ENCODE results near the gene PKD2L1. TPM values are rescaled to one million over a fixed set of nuclear protein-coding genes. Genes with fewer than 3 reads are reported as not detected.

PKD2L1 gene
- total and polyA plus RNA-seq, 9 of the 15 experiments (the other 6 are each of a cell fraction or from before 2014, with no cell fraction given): not detected

DNA sequence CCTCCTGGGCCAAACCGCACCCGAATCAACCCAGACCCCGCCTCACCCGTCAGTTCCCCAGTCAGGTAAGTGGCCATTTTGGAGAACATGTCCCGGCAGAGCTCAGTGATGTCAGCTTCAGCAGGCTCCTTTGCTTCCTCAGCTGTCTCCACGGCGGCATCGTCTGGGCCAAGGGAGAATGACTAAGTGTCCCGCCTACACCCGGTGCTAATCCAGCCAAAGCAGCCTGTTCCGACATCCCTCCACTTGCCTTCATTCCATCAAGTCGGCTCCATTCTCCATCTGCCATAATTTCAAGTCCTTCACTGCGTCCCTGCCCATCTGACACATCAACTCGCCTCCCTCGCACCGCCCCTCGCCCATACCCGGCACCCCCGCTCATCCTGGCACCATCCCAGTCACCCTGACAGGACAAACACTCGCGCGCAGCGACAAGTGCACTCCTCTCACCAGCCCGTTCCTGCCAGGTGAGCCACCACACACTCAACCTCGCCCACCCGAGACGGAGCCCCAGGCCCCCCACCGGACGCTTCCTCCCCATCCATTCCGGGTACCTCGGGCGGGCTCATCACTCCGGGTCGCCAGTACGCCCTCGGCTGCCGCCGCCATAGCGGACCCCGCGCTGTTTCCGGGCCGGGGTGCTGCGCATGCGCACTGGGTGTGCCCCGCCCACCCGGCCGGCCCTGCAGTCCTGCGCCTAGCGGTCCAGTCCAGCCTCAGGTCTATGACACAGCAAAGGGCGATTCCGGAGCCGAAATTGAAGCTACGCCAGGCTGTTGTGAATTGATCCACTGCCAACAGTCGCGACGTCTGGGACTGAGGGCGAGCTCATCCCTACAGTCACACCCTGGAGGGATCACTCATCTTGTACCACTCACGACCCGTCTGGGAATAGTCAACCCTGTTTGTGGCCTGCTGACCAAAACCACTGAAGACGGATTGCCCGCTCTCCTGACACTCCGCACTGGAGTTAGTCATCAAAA is 43.7 kb downstream of the PKD2L1 start, which contains the start of gene BLOC1S2 (continued):
- TF ChIP-seq, protein P1, sequence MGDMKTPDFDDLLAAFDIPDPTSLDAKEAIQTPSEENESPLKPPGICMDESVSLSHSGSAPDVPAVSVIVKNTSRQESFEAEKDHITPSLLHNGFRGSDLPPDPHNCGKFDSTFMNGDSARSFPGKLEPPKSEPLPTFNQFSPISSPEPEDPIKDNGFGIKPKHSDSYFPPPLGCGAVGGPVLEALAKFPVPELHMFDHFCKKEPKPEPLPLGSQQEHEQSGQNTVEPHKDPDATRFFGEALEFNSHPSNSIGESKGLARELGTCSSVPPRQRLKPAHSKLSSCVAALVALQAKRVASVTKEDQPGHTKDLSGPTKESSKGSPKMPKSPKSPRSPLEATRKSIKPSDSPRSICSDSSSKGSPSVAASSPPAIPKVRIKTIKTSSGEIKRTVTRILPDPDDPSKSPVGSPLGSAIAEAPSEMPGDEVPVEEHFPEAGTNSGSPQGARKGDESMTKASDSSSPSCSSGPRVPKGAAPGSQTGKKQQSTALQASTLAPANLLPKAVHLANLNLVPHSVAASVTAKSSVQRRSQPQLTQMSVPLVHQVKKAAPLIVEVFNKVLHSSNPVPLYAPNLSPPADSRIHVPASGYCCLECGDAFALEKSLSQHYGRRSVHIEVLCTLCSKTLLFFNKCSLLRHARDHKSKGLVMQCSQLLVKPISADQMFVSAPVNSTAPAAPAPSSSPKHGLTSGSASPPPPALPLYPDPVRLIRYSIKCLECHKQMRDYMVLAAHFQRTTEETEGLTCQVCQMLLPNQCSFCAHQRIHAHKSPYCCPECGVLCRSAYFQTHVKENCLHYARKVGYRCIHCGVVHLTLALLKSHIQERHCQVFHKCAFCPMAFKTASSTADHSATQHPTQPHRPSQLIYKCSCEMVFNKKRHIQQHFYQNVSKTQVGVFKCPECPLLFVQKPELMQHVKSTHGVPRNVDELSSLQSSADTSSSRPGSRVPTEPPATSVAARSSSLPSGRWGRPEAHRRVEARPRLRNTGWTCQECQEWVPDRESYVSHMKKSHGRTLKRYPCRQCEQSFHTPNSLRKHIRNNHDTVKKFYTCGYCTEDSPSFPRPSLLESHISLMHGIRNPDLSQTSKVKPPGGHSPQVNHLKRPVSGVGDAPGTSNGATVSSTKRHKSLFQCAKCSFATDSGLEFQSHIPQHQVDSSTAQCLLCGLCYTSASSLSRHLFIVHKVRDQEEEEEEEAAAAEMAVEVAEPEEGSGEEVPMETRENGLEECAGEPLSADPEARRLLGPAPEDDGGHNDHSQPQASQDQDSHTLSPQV (IDR thresholded peaks at IDR 0.05): peak; percentile 88
- no peak for TF ChIP-seq MECOM (CRISPR knock-in tag; IDR thresholded peaks at IDR 0.05)
- no peak for TF ChIP-seq ZNF253 (CRISPR knock-in tag; conservative IDR thresholded peaks at IDR 0.05)
- TF ChIP-seq, protein P2, sequence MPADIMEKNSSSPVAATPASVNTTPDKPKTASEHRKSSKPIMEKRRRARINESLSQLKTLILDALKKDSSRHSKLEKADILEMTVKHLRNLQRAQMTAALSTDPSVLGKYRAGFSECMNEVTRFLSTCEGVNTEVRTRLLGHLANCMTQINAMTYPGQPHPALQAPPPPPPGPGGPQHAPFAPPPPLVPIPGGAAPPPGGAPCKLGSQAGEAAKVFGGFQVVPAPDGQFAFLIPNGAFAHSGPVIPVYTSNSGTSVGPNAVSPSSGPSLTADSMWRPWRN (IDR thresholded peaks at IDR 0.05; ENCODE audit: low read depth): no peak
- peak; percentile 96 for TF ChIP-seq PHF8 (IDR thresholded peaks at IDR 0.05; ENCODE audit: borderline replicate concordance, low read length)
- TF ChIP-seq, protein P3, sequence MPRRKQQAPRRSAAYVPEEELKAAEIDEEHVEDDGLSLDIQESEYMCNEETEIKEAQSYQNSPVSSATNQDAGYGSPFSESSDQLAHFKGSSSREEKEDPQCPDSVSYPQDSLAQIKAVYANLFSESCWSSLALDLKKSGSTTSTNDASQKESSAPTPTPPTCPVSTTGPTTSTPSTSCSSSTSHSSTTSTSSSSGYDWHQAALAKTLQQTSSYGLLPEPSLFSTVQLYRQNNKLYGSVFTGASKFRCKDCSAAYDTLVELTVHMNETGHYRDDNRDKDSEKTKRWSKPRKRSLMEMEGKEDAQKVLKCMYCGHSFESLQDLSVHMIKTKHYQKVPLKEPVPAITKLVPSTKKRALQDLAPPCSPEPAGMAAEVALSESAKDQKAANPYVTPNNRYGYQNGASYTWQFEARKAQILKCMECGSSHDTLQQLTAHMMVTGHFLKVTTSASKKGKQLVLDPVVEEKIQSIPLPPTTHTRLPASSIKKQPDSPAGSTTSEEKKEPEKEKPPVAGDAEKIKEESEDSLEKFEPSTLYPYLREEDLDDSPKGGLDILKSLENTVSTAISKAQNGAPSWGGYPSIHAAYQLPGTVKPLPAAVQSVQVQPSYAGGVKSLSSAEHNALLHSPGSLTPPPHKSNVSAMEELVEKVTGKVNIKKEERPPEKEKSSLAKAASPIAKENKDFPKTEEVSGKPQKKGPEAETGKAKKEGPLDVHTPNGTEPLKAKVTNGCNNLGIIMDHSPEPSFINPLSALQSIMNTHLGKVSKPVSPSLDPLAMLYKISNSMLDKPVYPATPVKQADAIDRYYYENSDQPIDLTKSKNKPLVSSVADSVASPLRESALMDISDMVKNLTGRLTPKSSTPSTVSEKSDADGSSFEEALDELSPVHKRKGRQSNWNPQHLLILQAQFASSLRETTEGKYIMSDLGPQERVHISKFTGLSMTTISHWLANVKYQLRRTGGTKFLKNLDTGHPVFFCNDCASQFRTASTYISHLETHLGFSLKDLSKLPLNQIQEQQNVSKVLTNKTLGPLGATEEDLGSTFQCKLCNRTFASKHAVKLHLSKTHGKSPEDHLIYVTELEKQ (CRISPR knock-in tag; IDR thresholded peaks at IDR 0.05): no peak
- TF ChIP-seq ZC3H11A (IDR thresholded peaks at IDR 0.05; ENCODE audit: low read depth, low read length): no peak
- TF ChIP-seq ELF1 (tag; IDR thresholded peaks at IDR 0.05): peak; percentile 74
- TF ChIP-seq, protein P4, sequence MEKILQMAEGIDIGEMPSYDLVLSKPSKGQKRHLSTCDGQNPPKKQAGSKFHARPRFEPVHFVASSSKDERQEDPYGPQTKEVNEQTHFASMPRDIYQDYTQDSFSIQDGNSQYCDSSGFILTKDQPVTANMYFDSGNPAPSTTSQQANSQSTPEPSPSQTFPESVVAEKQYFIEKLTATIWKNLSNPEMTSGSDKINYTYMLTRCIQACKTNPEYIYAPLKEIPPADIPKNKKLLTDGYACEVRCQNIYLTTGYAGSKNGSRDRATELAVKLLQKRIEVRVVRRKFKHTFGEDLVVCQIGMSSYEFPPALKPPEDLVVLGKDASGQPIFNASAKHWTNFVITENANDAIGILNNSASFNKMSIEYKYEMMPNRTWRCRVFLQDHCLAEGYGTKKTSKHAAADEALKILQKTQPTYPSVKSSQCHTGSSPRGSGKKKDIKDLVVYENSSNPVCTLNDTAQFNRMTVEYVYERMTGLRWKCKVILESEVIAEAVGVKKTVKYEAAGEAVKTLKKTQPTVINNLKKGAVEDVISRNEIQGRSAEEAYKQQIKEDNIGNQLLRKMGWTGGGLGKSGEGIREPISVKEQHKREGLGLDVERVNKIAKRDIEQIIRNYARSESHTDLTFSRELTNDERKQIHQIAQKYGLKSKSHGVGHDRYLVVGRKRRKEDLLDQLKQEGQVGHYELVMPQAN (IDR thresholded peaks at IDR 0.05; ENCODE audit: borderline replicate concordance): peak; percentile 92
- TF ChIP-seq, protein P5, sequence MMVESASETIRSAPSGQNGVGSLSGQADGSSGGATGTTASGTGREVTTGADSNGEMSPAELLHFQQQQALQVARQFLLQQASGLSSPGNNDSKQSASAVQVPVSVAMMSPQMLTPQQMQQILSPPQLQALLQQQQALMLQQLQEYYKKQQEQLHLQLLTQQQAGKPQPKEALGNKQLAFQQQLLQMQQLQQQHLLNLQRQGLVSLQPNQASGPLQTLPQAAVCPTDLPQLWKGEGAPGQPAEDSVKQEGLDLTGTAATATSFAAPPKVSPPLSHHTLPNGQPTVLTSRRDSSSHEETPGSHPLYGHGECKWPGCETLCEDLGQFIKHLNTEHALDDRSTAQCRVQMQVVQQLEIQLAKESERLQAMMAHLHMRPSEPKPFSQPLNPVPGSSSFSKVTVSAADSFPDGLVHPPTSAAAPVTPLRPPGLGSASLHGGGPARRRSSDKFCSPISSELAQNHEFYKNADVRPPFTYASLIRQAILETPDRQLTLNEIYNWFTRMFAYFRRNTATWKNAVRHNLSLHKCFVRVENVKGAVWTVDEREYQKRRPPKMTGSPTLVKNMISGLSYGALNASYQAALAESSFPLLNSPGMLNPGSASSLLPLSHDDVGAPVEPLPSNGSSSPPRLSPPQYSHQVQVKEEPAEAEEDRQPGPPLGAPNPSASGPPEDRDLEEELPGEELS (CRISPR knock-in tag; IDR thresholded peaks at IDR 0.05; ENCODE audit: borderline replicate concordance): no peak
- peak; percentile 91 for TF ChIP-seq POLR2A (conservative IDR thresholded peaks at IDR 0.05)
